ENCODE results near the gene GLIPR2. TPM values are rescaled to one million over a fixed set of nuclear protein-coding genes. Genes with fewer than 3 reads are reported as not detected.

Gene GLIPR2
- total RNA-seq, 2 donors from 2014 or later, result 38.6 to 54.2 TPM

GRCh38 chr9:36093384-36093783 is 43.1 kb upstream of the GLIPR2 start:
- no peak overlapping the region for H3K27ac ChIP-seq (ENCODE audit: low read depth, low read length)
- no peak for TF ChIP-seq CTCF (conservative IDR thresholded peaks at IDR 0.05)
- H3K4me1 ChIP-seq (ENCODE audit: control insufficient read depth, insufficient read depth, low read length), result no peaks in the 10 kb centered on the region
- no peak overlapping the region for H3K27ac Mint-ChIP-seq
- no peaks in the 10 kb centered on the region for H3K27me3 ChIP-seq (ENCODE audit: control insufficient read depth, insufficient read depth, low read length, poor library complexity, severe bottlenecking)
- no peaks in the 10 kb centered on the region for H3K9me3 ChIP-seq (ENCODE audit: control insufficient read depth, low read length)
- H3K9ac ChIP-seq (ENCODE audit: extremely low read depth, low read length, poor library complexity, severe bottlenecking), result no peak overlapping the region
- H3K27me3 Mint-ChIP-seq (ENCODE audit: insufficient read depth), result no peaks in the 10 kb centered on the region
- H3K4me3 Mint-ChIP-seq, result no peak overlapping the region
- H3K4me1 Mint-ChIP-seq, result peaks cover 22% of the 10 kb centered on the region
- no peaks in the 10 kb centered on the region for H3K36me3 ChIP-seq (ENCODE audit: control insufficient read depth, insufficient read depth, low read length)
- WGBS, 2 experiments (ENCODE audit: insufficient coverage in 1 of 2, insufficient read length in 1 of 2), result 96% methylated on average over 2 of the region's 2 CpGs; no CpG with 5 or more reads in 1 of the 2 experiments
- no peak overlapping the region for H3K4me3 ChIP-seq (ENCODE audit: low read length)
- H3K36me3 Mint-ChIP-seq (ENCODE audit: low read depth), result no peaks in the 10 kb centered on the region
- no peaks in the 10 kb centered on the region for H3K9me3 Mint-ChIP-seq
- no peak for DNase-seq

- Histone ChIP-seq H3K27ac (ENCODE audit: low read depth, low read length) (no peak overlapping the region), H3K9ac (ENCODE audit: extremely low read depth, low read length, poor library complexity, severe bottlenecking) (no peak overlapping the region), H3K9me3 (ENCODE audit: control insufficient read depth, low read length) (no peaks in the 10 kb centered on the region), H3K4me1 (ENCODE audit: control insufficient read depth, insufficient read depth, low read length) (peaks cover 8% of the 10 kb centered on the region), H3K4me3 (ENCODE audit: low read length) (no peak overlapping the region), H3K27me3 (ENCODE audit: control insufficient read depth, insufficient read depth, low read length, poor library complexity, severe bottlenecking) (no peaks in the 10 kb centered on the region), H3K36me3 (ENCODE audit: control insufficient read depth, insufficient read depth, low read length) (no peaks in the 10 kb centered on the region)
- no peak for DNase-seq
- TF ChIP-seq CTCF (conservative IDR thresholded peaks at IDR 0.05), result no peak
- Mint-ChIP-seq H3K4me1 (peaks cover 38% of the 10 kb centered on the region), H3K4me3 (no peak overlapping the region), H3K36me3 (ENCODE audit: low read depth) (no peaks in the 10 kb centered on the region), H3K27ac (no peak overlapping the region), H3K27me3 (ENCODE audit: insufficient read depth) (no peaks in the 10 kb centered on the region), H3K9me3 (no peaks in the 10 kb centered on the region)
- WGBS, 2 experiments (ENCODE audit: insufficient coverage in 1 of 2, insufficient read length in 1 of 2), result 97 to 100% methylated on average over 1 of the region's 1 CpG
Observed at GRCh38 chr9:36099718-36100117, 36.8 kb upstream of the GLIPR2 start.

- H3K36me3 Mint-ChIP-seq (ENCODE audit: low read depth), result peaks cover 4% of the 10 kb centered on the region
Observed at GRCh38 chr9:36100532-36100931, 36.0 kb upstream of the GLIPR2 start.

More at GRCh38 chr9:36100532-36100931, 36.0 kb upstream of the GLIPR2 start:
- Histone ChIP-seq H3K4me1 (ENCODE audit: control insufficient read depth, insufficient read depth, low read length) (peaks cover 8% of the 10 kb centered on the region), H3K27ac (ENCODE audit: low read depth, low read length) (no peak overlapping the region), H3K9me3 (ENCODE audit: control insufficient read depth, low read length) (no peaks in the 10 kb centered on the region), H3K4me3 (ENCODE audit: low read length) (no peak overlapping the region), H3K36me3 (ENCODE audit: control insufficient read depth, insufficient read depth, low read length) (no peaks in the 10 kb centered on the region), H3K27me3 (ENCODE audit: control insufficient read depth, insufficient read depth, low read length, poor library complexity, severe bottlenecking) (no peaks in the 10 kb centered on the region), H3K9ac (ENCODE audit: extremely low read depth, low read length, poor library complexity, severe bottlenecking) (no peak overlapping the region)
- no peak for DNase-seq
- Mint-ChIP-seq H3K4me1 (peaks cover 38% of the 10 kb centered on the region), H3K4me3 (no peak overlapping the region), H3K27ac (peak overlapping the region; percentile 83), H3K27me3 (ENCODE audit: insufficient read depth) (no peaks in the 10 kb centered on the region), H3K9me3 (no peaks in the 10 kb centered on the region)
- TF ChIP-seq CTCF (conservative IDR thresholded peaks at IDR 0.05), result peak; percentile 60
- WGBS, 2 experiments (ENCODE audit: insufficient coverage in 1 of 2, insufficient read length in 1 of 2), result 44 to 60% methylated on average over 3 of the region's 3 CpGs
